Hepatocyte (in vitro differentiated cells): ENCODE results near the gene SMARCB1. TPM values are rescaled to one million over a fixed set of nuclear protein-coding genes. Genes with fewer than 3 reads are reported as not detected.
A peak's percentile ranks its signal among the peaks of the same experiment; 100 is the strongest.

Experiments
- DNase-seq: peaks from one replicate; pipeline ENCODE4 v3.0.0-alpha.2; 2016; ENCODE audit warnings: low spot score
- H2AFZ ChIP-seq: fragments of 200-600 bp; sonication (generic); 2 replicates; pipeline ENCODE4 v1.6.0; 2016; ENCODE audit warnings: antibody characterized with exemption, mild to moderate bottlenecking
- H3K27ac ChIP-seq: fragments of 200-600 bp; sonication (generic); 2 replicates; pipeline ENCODE4 v1.5.1; 2016; ENCODE audit warnings: mild to moderate bottlenecking
- H3K27me3 ChIP-seq: fragments of 200-600 bp; sonication (generic); 2 replicates; pipeline ENCODE4 v1.6.1; 2016
- H3K36me3 ChIP-seq: fragments of 200-600 bp; sonication (generic); replicated peaks from 2 replicates; pipeline ENCODE4 v1.5.1; 2016; ENCODE audit warnings: low read depth; ENCODE audit not compliant: insufficient read depth
- H3K4me1 ChIP-seq: fragments of 200-600 bp; sonication (generic); 2 replicates; pipeline ENCODE4 v1.5.1; 2016; ENCODE audit warnings: mild to moderate bottlenecking, moderate library complexity; ENCODE audit not compliant: insufficient read depth
- H3K4me2 ChIP-seq: fragments of 200-600 bp; sonication (generic); 2 replicates; pipeline ENCODE4 v1.6.0; 2016
- H3K4me3 ChIP-seq: fragments of 200-600 bp; sonication (generic); 2 replicates; pipeline ENCODE4 v1.5.1; 2016; ENCODE audit warnings: mild to moderate bottlenecking
- H3K79me2 ChIP-seq: fragments of 200-600 bp; sonication (generic); 2 replicates; pipeline ENCODE4 v1.6.0; 2017; ENCODE audit warnings: mild to moderate bottlenecking
- H3K9me2 ChIP-seq: fragments of 200-600 bp; sonication (generic); replicated peaks from 2 replicates; pipeline ENCODE4 v1.6.0; 2017; ENCODE audit warnings: mild to moderate bottlenecking; ENCODE audit not compliant: insufficient read depth
- H3K9me3 ChIP-seq: fragments of 200-600 bp; sonication (generic); 2 replicates; pipeline ENCODE4 v1.5.1; 2016; ENCODE audit warnings: low read depth, mild to moderate bottlenecking
- H4K20me1 ChIP-seq: fragments of 200-600 bp; sonication (generic); 2 replicates; pipeline ENCODE4 v1.6.0; 2016; ENCODE audit warnings: mild to moderate bottlenecking; ENCODE audit not compliant: insufficient read depth, poor library complexity, severe bottlenecking
- CTCF ChIP-seq: fragments of 200-600 bp; sonication (generic); IDR thresholded peaks from 2 replicates; pipeline ENCODE4 v1.5.1; 2016; ENCODE audit warnings: antibody characterized with exemption, mild to moderate bottlenecking; ENCODE audit not compliant: poor library complexity
- EZH2 ChIP-seq: fragments of 200-600 bp; sonication (generic); IDR thresholded peaks from 2 replicates; pipeline ENCODE4 v1.6.1; 2016; ENCODE audit warnings: antibody characterized with exemption, mild to moderate bottlenecking, borderline replicate concordance
- EZH2phosphoT487 ChIP-seq: fragments of 200-600 bp; sonication (generic); IDR thresholded peaks from one replicate; pipeline ENCODE4 v1.6.1; 2018; ENCODE audit warnings: antibody characterized with exemption, mild to moderate bottlenecking, low read depth, moderate library complexity; ENCODE audit not compliant: unreplicated experiment, severe bottlenecking
- WGBS: methylation state at CpG from one replicate; pipeline ENCODE4 v1.1.6; 2016; ENCODE audit warnings: low lambda C conversion rate; ENCODE audit errors: missing lambda C conversion rate; 5-methylcytosine and 5-hydroxymethylcytosine counted together
- polyA plus RNA-seq: library from polyadenylated mRNA; unstranded; fragments of >200 nt; fragmentation: Nextera tagmentation; extraction: Ambion mirVana; gene quantifications from 2 replicates; pipeline ENCODE4 v1.2.1, GENCODE V29; 2016
- total RNA-seq: library from RNA; depleted of rRNA; stranded (reverse); fragments of >200 nt; gene quantifications from 2 replicates; pipeline ENCODE4 v1.2.3, GENCODE V29; 2014

SMARCB1 gene
- total and polyA plus RNA-seq, 2 experiments from 2014 or later, result 84.3 to 120 TPM

DNA sequence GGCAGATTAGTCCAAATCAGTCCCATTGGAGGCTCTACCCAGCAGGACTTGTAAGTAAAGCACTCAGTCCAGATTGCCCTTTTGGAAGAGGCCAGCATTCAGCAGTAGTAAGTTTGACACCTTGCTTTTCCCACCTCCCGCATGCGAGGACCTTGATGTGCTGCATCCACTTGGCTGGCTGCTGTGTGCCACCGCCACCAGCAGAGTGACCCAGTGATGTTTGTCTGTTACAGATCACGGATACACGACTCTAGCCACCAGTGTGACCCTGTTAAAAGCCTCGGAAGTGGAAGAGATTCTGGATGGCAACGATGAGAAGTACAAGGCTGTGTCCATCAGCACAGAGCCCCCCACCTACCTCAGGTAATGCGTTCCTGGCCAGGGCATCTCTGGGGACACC is 6.6 kb downstream of the SMARCB1 start:
- no peaks in the 10 kb centered on the region for H3K36me3 ChIP-seq
- H3K9me3 ChIP-seq, result no peaks in the 10 kb centered on the region
- DNase-seq, result no peak
- H3K79me2 ChIP-seq, result peaks cover 75% of the 10 kb centered on the region
- WGBS, result 91% methylated on average over 8 of the region's 8 CpGs
- H3K9me2 ChIP-seq, result no peaks in the 10 kb centered on the region
- no peaks in the 10 kb centered on the region for H3K27me3 ChIP-seq
- no peak overlapping the region for H2AFZ ChIP-seq
- H3K4me3 ChIP-seq, result no peak overlapping the region
- no peak overlapping the region for H3K4me2 ChIP-seq
- no peak for TF ChIP-seq EZH2phosphoT487
- TF ChIP-seq CTCF, result no peak
- no peak for TF ChIP-seq EZH2
- peaks cover 47% of the 10 kb centered on the region for H4K20me1 ChIP-seq
- H3K27ac ChIP-seq, result no peak overlapping the region
- peaks cover 42% of the 10 kb centered on the region for H3K4me1 ChIP-seq

DNA sequence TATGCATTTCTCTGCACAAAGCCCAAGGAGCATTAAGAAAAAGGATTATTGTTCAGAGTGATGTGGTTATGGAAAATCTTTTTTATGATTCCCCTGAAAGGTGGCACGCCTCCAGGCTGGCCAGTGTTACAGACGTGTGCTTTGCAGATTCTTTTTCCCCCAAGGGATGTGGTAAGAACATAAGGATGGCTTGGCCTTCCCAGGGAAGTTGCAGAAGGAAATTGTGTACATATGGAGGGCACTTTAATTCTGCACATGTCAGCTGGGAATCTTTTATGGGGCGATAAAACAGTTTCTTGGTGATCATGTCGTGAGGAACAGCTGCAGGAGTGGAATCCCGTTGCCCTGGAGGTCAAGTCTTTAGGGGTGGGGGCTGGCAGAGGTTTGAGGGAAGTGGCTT is 9.7 kb downstream of the SMARCB1 start:
- peak overlapping the region; percentile 90 for H3K27ac ChIP-seq
- peaks cover 21% of the 10 kb centered on the region for H4K20me1 ChIP-seq
- TF ChIP-seq CTCF, result no peak
- no peak for TF ChIP-seq EZH2phosphoT487
- TF ChIP-seq EZH2, result no peak
- no peaks in the 10 kb centered on the region for H3K9me3 ChIP-seq
- no peak overlapping the region for H2AFZ ChIP-seq
- H3K79me2 ChIP-seq, result peaks cover 44% of the 10 kb centered on the region
- H3K9me2 ChIP-seq, result no peaks in the 10 kb centered on the region
- no peak overlapping the region for H3K4me3 ChIP-seq
- H3K4me2 ChIP-seq, result no peak overlapping the region
- H3K36me3 ChIP-seq, result no peaks in the 10 kb centered on the region
- H3K27me3 ChIP-seq, result no peaks in the 10 kb centered on the region
- H3K4me1 ChIP-seq, result peaks cover 10% of the 10 kb centered on the region
- peak; percentile 60 for DNase-seq
- WGBS, result 56% methylated on average over 5 of the region's 5 CpGs

DNA sequence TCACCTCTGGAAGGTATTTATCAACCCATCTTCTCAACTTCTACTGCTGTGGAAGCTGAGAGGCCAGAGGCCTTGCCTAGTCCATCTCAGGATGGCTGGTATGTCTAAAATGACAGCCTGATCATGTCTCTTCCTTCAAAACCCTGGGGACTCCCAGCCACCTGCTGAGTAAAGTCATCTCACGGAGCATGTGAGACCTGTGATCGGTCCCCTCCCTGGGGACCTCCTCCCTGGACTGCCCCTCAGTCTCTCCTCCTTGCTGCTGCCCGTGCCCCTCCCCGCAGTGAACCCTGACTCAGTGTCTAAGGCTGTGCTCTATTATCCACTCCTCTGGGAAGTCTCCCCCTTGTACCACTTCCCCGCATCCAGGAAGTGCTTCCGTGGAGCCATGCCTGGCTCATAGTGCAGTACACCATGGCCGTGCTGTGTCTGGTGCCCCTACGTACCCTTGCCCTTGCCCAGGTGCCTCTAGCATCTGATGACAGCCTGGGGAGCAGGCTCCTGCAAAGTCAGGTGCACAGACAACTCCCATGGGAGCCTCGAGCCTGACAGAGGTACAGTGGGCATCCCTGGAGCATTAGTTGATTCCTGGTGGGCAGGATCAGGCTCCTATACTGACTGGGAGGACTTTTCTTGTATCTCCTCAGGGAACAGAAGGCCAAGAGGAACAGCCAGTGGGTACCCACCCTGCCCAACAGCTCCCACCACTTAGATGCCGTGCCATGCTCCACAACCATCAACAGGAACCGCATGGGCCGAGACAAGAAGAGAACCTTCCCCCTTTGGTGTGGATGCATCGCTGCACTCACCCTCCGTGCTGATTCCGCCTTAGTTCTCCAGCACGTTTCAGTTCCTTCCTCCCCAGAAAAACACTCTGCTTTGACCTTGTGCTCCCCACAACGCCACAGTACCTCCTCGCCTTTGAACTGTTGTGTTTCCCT is 13.8 kb downstream of the SMARCB1 start:
- 98% methylated on average over 18 of the region's 18 CpGs for WGBS
- H3K4me3 ChIP-seq, result no peak overlapping the region
- TF ChIP-seq EZH2 (no peak), CTCF (no peak), EZH2phosphoT487 (no peak)
- H3K27ac ChIP-seq, result no peak overlapping the region
- H3K9me2 ChIP-seq, result no peaks in the 10 kb centered on the region
- H4K20me1 ChIP-seq, result peaks cover 5% of the 10 kb centered on the region
- H3K36me3 ChIP-seq, result no peaks in the 10 kb centered on the region
- H3K27me3 ChIP-seq, result no peaks in the 10 kb centered on the region
- H3K79me2 ChIP-seq, result peaks cover 6% of the 10 kb centered on the region
- H3K9me3 ChIP-seq, result no peaks in the 10 kb centered on the region
- no peak overlapping the region for H2AFZ ChIP-seq
- peaks cover 4% of the 10 kb centered on the region for H3K4me1 ChIP-seq
- no peak for DNase-seq
- no peak overlapping the region for H3K4me2 ChIP-seq
